ENCODE measurements around the gene CYP4F12.

- TF ChIP-seq CTCF (optimal IDR thresholded peaks at IDR 0.05 in 1 of 3, IDR thresholded peaks at IDR 0.05 in 1 of 3, conservative IDR thresholded peaks at IDR 0.05 in 1 of 3; ENCODE audit: extremely low read depth in 1 of 3, insufficient read depth in 2 of 3, low read length in 3 of 3) (no peak), EZH2 (IDR thresholded peaks at IDR 0.05; ENCODE audit: low read length) (no peak)
These were observed 50.1 kb downstream of the CYP4F12 start for GRCh38 chr19:15722956-15723355.

Measured in keratinocyte (primary cell).